Keratinocyte (primary cell): ENCODE measurements around the gene ADGRA1. TPM values are rescaled to one million over a fixed set of nuclear protein-coding genes. Genes with fewer than 3 reads are reported as not detected.

Experiments
- DNase-seq: peaks from one replicate; pipeline ENCODE4 v3.0.0-alpha.2; 2011; ENCODE audit warnings: low read depth, missing footprints, low spot score
- FAIRE-seq: peaks from 2 replicates; lab custom pipeline; 2011; peaks lifted over from hg19 to GRCh38; lab: Jason Lieb, UNC
- H2AFZ ChIP-seq: 2 replicates; pipeline ENCODE4 v1.6.0; 2012; ENCODE audit warnings: low read length, control low read depth, inconsistent platforms; ENCODE audit not compliant: control insufficient read depth
- H3K27ac ChIP-seq: 2 replicates; pipeline ENCODE4 v1.5.1; 2011; ENCODE audit warnings: low read length; ENCODE audit not compliant: control insufficient read depth, insufficient read depth
- H3K27me3 ChIP-seq: 3 replicates; pipeline ENCODE4 v1.6.0; 2011; ENCODE audit warnings: low read length; ENCODE audit not compliant: control insufficient read depth, insufficient read depth; ENCODE audit errors: extremely low read depth
- H3K36me3 ChIP-seq, 2 experiments: 2 replicates in 1 of 2; 3 replicates in 1 of 2; pipeline ENCODE4 v1.5.1; 2011; ENCODE audit warnings: low read length in 2 of 2, mild to moderate bottlenecking in 1 of 2; ENCODE audit not compliant: control insufficient read depth in 2 of 2, insufficient read depth in 2 of 2; ENCODE audit errors: extremely low read depth in 1 of 2
- H3K4me1 ChIP-seq: 3 replicates; pipeline ENCODE4 v1.5.1; 2011; ENCODE audit warnings: low read length; ENCODE audit not compliant: control insufficient read depth, insufficient read depth; ENCODE audit errors: extremely low read depth
- H3K4me2 ChIP-seq: 3 replicates; pipeline ENCODE4 v1.6.0; 2011; ENCODE audit warnings: low read depth, low read length; ENCODE audit not compliant: control insufficient read depth, insufficient read depth; ENCODE audit errors: extremely low read depth
- H3K4me3 ChIP-seq, 3 experiments: fragments of 200-600 bp in 1 of 3; sonication (generic) in 1 of 3; 2 replicates in 2 of 3; 3 replicates in 1 of 3; pipeline ENCODE4 v1.5.1; 2011 to 2016; ENCODE audit warnings: low read length in 3 of 3, mild to moderate bottlenecking in 3 of 3, control low read depth in 2 of 3, inconsistent platforms in 1 of 3, low read depth in 1 of 3, mixed read lengths in 1 of 3, mixed run types in 1 of 3, moderate library complexity in 1 of 3; ENCODE audit not compliant: control insufficient read depth in 2 of 3, insufficient read depth in 2 of 3; ENCODE audit errors: extremely low read depth in 1 of 3
- H3K79me2 ChIP-seq: 2 replicates; pipeline ENCODE4 v1.6.0; 2012; ENCODE audit warnings: low read length; ENCODE audit not compliant: control insufficient read depth, insufficient read depth
- H3K9ac ChIP-seq: 3 replicates; pipeline ENCODE4 v1.6.0; 2011; ENCODE audit warnings: low read length; ENCODE audit not compliant: control insufficient read depth, insufficient read depth; ENCODE audit errors: extremely low read depth
- H3K9me1 ChIP-seq: 3 replicates; pipeline ENCODE4 v1.6.0; 2011; ENCODE audit warnings: low read length; ENCODE audit not compliant: control insufficient read depth, insufficient read depth; ENCODE audit errors: extremely low read depth
- H3K9me3 ChIP-seq: 2 replicates; pipeline ENCODE4 v1.5.1; 2012; ENCODE audit warnings: low read depth, low read length; ENCODE audit not compliant: control insufficient read depth
- H4K20me1 ChIP-seq: 3 replicates; pipeline ENCODE4 v1.6.0; 2011; ENCODE audit warnings: low read length; ENCODE audit not compliant: control insufficient read depth, insufficient read depth; ENCODE audit errors: extremely low read depth
- CTCF ChIP-seq, 3 experiments: IDR thresholded peaks in 1 of 3; conservative IDR thresholded peaks in 1 of 3; optimal IDR thresholded peaks in 1 of 3; 2 replicates in 2 of 3; 3 replicates in 1 of 3; pipeline versions ENCODE3 to v1.5.1; 2011; ENCODE audit warnings: low read length in 3 of 3, mild to moderate bottlenecking in 3 of 3, moderate library complexity in 2 of 3, control low read depth in 1 of 3, inconsistent platforms in 1 of 3; ENCODE audit not compliant: insufficient read depth in 2 of 3; ENCODE audit errors: extremely low read depth in 1 of 3
- EZH2 ChIP-seq: IDR thresholded peaks from one replicate; pipeline ENCODE4 v1.6.1; 2012; ENCODE audit warnings: inconsistent platforms, mild to moderate bottlenecking, low read length, moderate library complexity
- dilution Hi-C: fragments of 300-500 bp; cut with MboI; formaldehyde crosslinking; loops from one replicate; pipeline ENCODE4 v1.7.0; 2020; ENCODE audit warnings: low sequenced_read_pairs; ENCODE audit not compliant: extremely low pct_ligation_motif_present
- polyA plus RNA-seq, 5 experiments: library from polyadenylated mRNA; depleted of rRNA in 3 of 5; stranded (reverse) in 3 of 5; stranded (forward) in 1 of 5; unstranded in 1 of 5; fragments of >200 nt; gene quantifications; 1 replicate in 1 of 5; 2 replicates in 3 of 5; 3 replicates in 1 of 5; pipeline versions ENCODE4 v1.2.1 to v1.2.3, GENCODE V29; 2011 to 2012; ENCODE audit warnings: missing spikeins in 2 of 5, low read depth in 1 of 5, low replicate concordance in 1 of 5

Gene ADGRA1
- polyA plus RNA-seq, 1 donor (not counting 4 experiments of a cell fraction or from before 2014, with no cell fraction given), result not detected

- no peak overlapping the region for H2AFZ ChIP-seq
- dilution Hi-C loops, result no loop called here
- no peaks in the 10 kb centered on the region for H3K9me1 ChIP-seq
- H3K27ac ChIP-seq, result no peak overlapping the region
- no peak overlapping the region for H3K4me2 ChIP-seq
- H3K36me3 ChIP-seq, result no peaks in the 10 kb centered on the region
- no peaks in the 10 kb centered on the region for H3K79me2 ChIP-seq
- FAIRE-seq (no peak), DNase-seq (no peak)
- H3K9ac ChIP-seq, result no peak overlapping the region
- no peaks in the 10 kb centered on the region for H3K27me3 ChIP-seq
- peaks cover 2% of the 10 kb centered on the region for H3K9me3 ChIP-seq
- TF ChIP-seq CTCF (optimal IDR thresholded peaks at IDR 0.05 in 1 of 3, IDR thresholded peaks at IDR 0.05 in 1 of 3, conservative IDR thresholded peaks at IDR 0.05 in 1 of 3; ENCODE audit: extremely low read depth in 1 of 3, insufficient read depth in 2 of 3, low read length in 3 of 3), result no peak
- no peak for TF ChIP-seq EZH2
- H3K4me3 ChIP-seq, result no peak overlapping the region
- H3K4me1 ChIP-seq, result no peaks in the 10 kb centered on the region
- H4K20me1 ChIP-seq, result no peaks in the 10 kb centered on the region
Measured at GRCh38 chr10:133071733-133072132, 16.0 kb upstream of the ADGRA1 start.

- no peaks in the 10 kb centered on the region for H4K20me1 ChIP-seq
- H3K36me3 ChIP-seq, result no peaks in the 10 kb centered on the region
- no peaks in the 10 kb centered on the region for H3K4me1 ChIP-seq
- no peaks in the 10 kb centered on the region for H3K79me2 ChIP-seq
- DNase-seq, result no peak
- TF ChIP-seq EZH2 (no peak), CTCF (optimal IDR thresholded peaks at IDR 0.05 in 1 of 3, IDR thresholded peaks at IDR 0.05 in 1 of 3, conservative IDR thresholded peaks at IDR 0.05 in 1 of 3; ENCODE audit: extremely low read depth in 1 of 3, insufficient read depth in 2 of 3, low read length in 3 of 3) (no peak)
- no peak overlapping the region for H2AFZ ChIP-seq
- H3K9ac ChIP-seq, result no peak overlapping the region
- no peak overlapping the region for H3K4me2 ChIP-seq
- no peaks in the 10 kb centered on the region for H3K9me1 ChIP-seq
- FAIRE-seq, result no peak
- H3K9me3 ChIP-seq, result peaks cover 2% of the 10 kb centered on the region
- no peak overlapping the region for H3K27ac ChIP-seq
- H3K4me3 ChIP-seq, result no peak overlapping the region
- no peaks in the 10 kb centered on the region for H3K27me3 ChIP-seq
- dilution Hi-C loops, result no loop called here
Measured at GRCh38 chr10:133072196-133072595, 15.5 kb upstream of the ADGRA1 start.
